ENCODE results near the gene SETDB1. TPM values are rescaled to one million over a fixed set of nuclear protein-coding genes. Genes with fewer than 3 reads are reported as not detected.

Gene SETDB1
- total RNA-seq, 1 experiment from 2014 or later: 53.6 TPM

Other genes with a start within 250 kb of the SETDB1 start
- 15.0 and 19.1 TPM in 2 replicates for gene GOLPH3L, start 229.2 kb upstream of the SETDB1 start, total RNA-seq (2014; rRNA removed; shearing (Covaris generic))
- 10.2 and 14.6 TPM in 2 replicates for gene HORMAD1, start 205.5 kb upstream of the SETDB1 start, total RNA-seq (2014; rRNA removed; shearing (Covaris generic))
- 0.38 and 1.1 TPM in 2 replicates for gene CTSS, start 160.6 kb upstream of the SETDB1 start, total RNA-seq (2014; rRNA removed; shearing (Covaris generic))
- 2.7 and 4.5 TPM in 2 replicates for gene CTSK, start 118.1 kb upstream of the SETDB1 start, total RNA-seq (2014; rRNA removed; shearing (Covaris generic))
- 22.8 and 27.1 TPM in 2 replicates for gene ARNT, start 49.8 kb upstream of the SETDB1 start, total RNA-seq (2014; rRNA removed; shearing (Covaris generic))
- not detected in 2 replicates for gene CTXND2, start 39.2 kb upstream of the SETDB1 start, total RNA-seq (2014; rRNA removed; shearing (Covaris generic))
- gene CERS2, start 48.5 kb downstream of the SETDB1 start, total RNA-seq (2014; rRNA removed; shearing (Covaris generic)): 354 and 361 TPM in 2 replicates
- gene ANXA9, start 55.9 kb downstream of the SETDB1 start, total RNA-seq (2014; rRNA removed; shearing (Covaris generic)): 0.10 and 0.61 TPM in 2 replicates
- 12.1 and 13.4 TPM in 2 replicates for gene MINDY1, start 80.5 kb downstream of the SETDB1 start, total RNA-seq (2014; rRNA removed; shearing (Covaris generic))
- 22.7 and 24.7 TPM in 2 replicates for gene PRUNE1, start 82.1 kb downstream of the SETDB1 start, total RNA-seq (2014; rRNA removed; shearing (Covaris generic))
- gene BNIPL, start 110.2 kb downstream of the SETDB1 start, total RNA-seq (2014; rRNA removed; shearing (Covaris generic)): 0.43 and 1.3 TPM in 2 replicates
- 6.1 and 7.2 TPM in 2 replicates for gene C1orf56, start 121.4 kb downstream of the SETDB1 start, total RNA-seq (2014; rRNA removed; shearing (Covaris generic))
- 100 and 101 TPM in 2 replicates for gene CDC42SE1, start 133.3 kb downstream of the SETDB1 start, total RNA-seq (2014; rRNA removed; shearing (Covaris generic))
- 82.1 and 84.6 TPM in 2 replicates for gene MLLT11, start 134.0 kb downstream of the SETDB1 start, total RNA-seq (2014; rRNA removed; shearing (Covaris generic))
- 14.3 and 18.2 TPM in 2 replicates for gene GABPB2, start 144.4 kb downstream of the SETDB1 start, total RNA-seq (2014; rRNA removed; shearing (Covaris generic))
- gene SEMA6C, start 220.3 kb downstream of the SETDB1 start, total RNA-seq (2014; rRNA removed; shearing (Covaris generic)): 0.69 and 1.2 TPM in 2 replicates
- gene TNFAIP8L2, start 230.3 kb downstream of the SETDB1 start, total RNA-seq (2014; rRNA removed; shearing (Covaris generic)): not detected in 2 replicates
- 18.0 and 25.1 TPM in 2 replicates for gene LYSMD1, start 239.5 kb downstream of the SETDB1 start, total RNA-seq (2014; rRNA removed; shearing (Covaris generic))
- 95.3 and 96.9 TPM in 2 replicates for gene SCNM1, start 239.8 kb downstream of the SETDB1 start, total RNA-seq (2014; rRNA removed; shearing (Covaris generic))
- gene TMOD4, start 249.6 kb downstream of the SETDB1 start, total RNA-seq (2014; rRNA removed; shearing (Covaris generic)): 0.87 TPM in 1 of 2 replicates, not detected in the other

Data from NCI-H460 (cell line).